ENCODE measurements around the gene TBC1D9.

The TBC1D9 gene

DNA sequence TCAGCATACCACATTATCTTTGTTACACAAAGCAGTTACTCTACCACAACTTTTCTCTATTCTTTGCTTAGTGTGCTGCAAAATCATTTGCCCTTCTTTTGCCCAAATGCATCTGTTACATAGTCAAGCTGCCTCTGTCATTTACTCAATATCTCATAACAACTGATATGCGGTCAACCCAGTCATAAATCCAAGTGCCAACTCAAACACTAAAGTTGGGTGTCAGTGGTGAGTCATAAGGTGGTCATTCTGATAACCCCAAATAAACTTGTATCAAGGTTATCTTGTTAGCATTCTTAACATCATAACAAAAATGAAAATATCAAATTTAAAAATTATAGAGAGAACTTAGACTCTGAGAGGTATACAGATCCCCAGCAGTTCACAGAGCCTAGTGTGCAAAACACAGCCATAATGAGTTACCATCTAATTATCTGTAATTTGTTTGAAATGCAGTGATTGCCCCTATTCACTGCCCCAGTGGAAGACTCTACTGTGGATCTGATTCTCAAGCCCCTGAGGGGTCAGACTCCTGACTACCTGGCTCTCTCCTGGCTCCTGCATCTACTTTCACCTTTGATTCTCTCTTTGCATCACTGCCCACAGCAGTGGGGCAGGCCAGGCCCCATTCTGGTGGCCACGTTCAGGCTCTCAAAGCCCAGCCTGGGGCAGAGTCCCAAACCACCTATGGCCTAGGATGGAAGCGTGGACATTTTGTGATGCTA, 29.2 kb downstream of the TBC1D9 start:
- Histone ChIP-seq H3K36me3 (ENCODE audit: control insufficient read depth in 2 of 2, insufficient read depth in 2 of 2, low read length in 2 of 2) (no peaks in the 10 kb centered on the region), H3K27me3 (ENCODE audit: control insufficient read depth in 2 of 2, insufficient read depth in 2 of 2, low read length in 2 of 2) (no peaks in the 10 kb centered on the region), H3K9me3 (ENCODE audit: control insufficient read depth in 2 of 2, low read length in 2 of 2) (no peaks in the 10 kb centered on the region), H3K27ac (ENCODE audit: low read depth in 2 of 2, low read length in 2 of 2) (peak overlapping the region in 1 of 2 donors; percentile 11), H3K4me3 (ENCODE audit: low read length in 2 of 2) (no peak overlapping the region), H3K9ac (ENCODE audit: low read depth in 1 of 2, low read length in 2 of 2) (no peak overlapping the region), H3K4me1 (ENCODE audit: control insufficient read depth in 2 of 2, insufficient read depth in 2 of 2, low read length in 2 of 2) (peaks cover 2 to 12% of the 10 kb centered on the region in 2 donors)

DNA sequence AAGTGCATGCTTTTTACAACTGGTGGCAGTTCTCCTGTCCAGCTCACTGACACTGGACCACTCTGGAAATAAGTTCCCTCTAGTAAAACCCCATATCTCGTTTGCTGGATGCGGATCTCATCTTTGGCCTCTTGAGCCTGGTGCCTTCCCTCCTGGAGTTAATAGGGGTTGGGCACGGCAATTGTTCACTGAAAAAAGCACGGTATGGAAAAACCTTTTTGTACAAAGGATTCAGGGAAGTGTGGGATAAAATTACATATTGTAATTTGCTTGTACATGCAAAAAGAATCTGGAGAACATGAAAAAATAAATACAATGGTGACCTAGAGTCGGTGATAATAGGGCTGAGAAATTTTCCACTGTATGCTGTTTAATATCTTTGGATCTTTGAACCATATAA, 30.6 kb downstream of the TBC1D9 start:
- H3K27me3 ChIP-seq (ENCODE audit: control insufficient read depth in 2 of 2, insufficient read depth in 2 of 2, low read length in 2 of 2), result no peaks in the 10 kb centered on the region
- no peak overlapping the region for H3K4me3 ChIP-seq (ENCODE audit: low read length in 2 of 2)
- no peaks in the 10 kb centered on the region for H3K36me3 ChIP-seq (ENCODE audit: control insufficient read depth in 2 of 2, insufficient read depth in 2 of 2, low read length in 2 of 2)
- H3K4me1 ChIP-seq (ENCODE audit: control insufficient read depth in 2 of 2, insufficient read depth in 2 of 2, low read length in 2 of 2), result peaks cover 4 to 12% of the 10 kb centered on the region in 2 donors
- no peak overlapping the region for H3K27ac ChIP-seq (ENCODE audit: low read depth in 2 of 2, low read length in 2 of 2)
- H3K9me3 ChIP-seq (ENCODE audit: control insufficient read depth in 2 of 2, low read length in 2 of 2), result no peaks in the 10 kb centered on the region
- H3K9ac ChIP-seq (ENCODE audit: low read depth in 1 of 2, low read length in 2 of 2), result no peak overlapping the region

DNA sequence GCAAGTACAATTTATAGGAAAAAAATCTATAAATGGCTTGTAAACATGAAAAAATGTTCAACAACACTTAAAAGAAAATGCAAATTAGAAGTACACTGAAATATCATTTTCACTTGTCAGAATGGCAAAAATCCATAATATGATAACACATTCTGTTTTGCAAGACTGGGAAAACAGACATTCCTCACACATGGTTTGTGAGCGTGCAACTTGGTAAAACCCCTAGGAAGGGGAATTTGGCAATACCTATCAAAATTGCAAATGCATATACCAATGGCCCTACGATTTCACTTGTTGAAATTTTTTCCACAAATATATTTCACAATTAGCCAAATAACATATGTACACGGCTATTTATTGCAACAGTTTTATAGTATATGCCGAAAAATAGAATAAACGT, 31.4 kb downstream of the TBC1D9 start:
- no peak overlapping the region for H3K4me3 ChIP-seq (ENCODE audit: low read length in 2 of 2)
- H3K4me1 ChIP-seq (ENCODE audit: control insufficient read depth in 2 of 2, insufficient read depth in 2 of 2, low read length in 2 of 2), result peaks cover 4 to 12% of the 10 kb centered on the region in 2 donors
- no peak overlapping the region for H3K9ac ChIP-seq (ENCODE audit: low read depth in 1 of 2, low read length in 2 of 2)
- H3K9me3 ChIP-seq (ENCODE audit: control insufficient read depth in 2 of 2, low read length in 2 of 2), result no peaks in the 10 kb centered on the region
- no peak overlapping the region for H3K27ac ChIP-seq (ENCODE audit: low read depth in 2 of 2, low read length in 2 of 2)
- H3K36me3 ChIP-seq (ENCODE audit: control insufficient read depth in 2 of 2, insufficient read depth in 2 of 2, low read length in 2 of 2), result no peaks in the 10 kb centered on the region
- H3K27me3 ChIP-seq (ENCODE audit: control insufficient read depth in 2 of 2, insufficient read depth in 2 of 2, low read length in 2 of 2), result no peaks in the 10 kb centered on the region

DNA sequence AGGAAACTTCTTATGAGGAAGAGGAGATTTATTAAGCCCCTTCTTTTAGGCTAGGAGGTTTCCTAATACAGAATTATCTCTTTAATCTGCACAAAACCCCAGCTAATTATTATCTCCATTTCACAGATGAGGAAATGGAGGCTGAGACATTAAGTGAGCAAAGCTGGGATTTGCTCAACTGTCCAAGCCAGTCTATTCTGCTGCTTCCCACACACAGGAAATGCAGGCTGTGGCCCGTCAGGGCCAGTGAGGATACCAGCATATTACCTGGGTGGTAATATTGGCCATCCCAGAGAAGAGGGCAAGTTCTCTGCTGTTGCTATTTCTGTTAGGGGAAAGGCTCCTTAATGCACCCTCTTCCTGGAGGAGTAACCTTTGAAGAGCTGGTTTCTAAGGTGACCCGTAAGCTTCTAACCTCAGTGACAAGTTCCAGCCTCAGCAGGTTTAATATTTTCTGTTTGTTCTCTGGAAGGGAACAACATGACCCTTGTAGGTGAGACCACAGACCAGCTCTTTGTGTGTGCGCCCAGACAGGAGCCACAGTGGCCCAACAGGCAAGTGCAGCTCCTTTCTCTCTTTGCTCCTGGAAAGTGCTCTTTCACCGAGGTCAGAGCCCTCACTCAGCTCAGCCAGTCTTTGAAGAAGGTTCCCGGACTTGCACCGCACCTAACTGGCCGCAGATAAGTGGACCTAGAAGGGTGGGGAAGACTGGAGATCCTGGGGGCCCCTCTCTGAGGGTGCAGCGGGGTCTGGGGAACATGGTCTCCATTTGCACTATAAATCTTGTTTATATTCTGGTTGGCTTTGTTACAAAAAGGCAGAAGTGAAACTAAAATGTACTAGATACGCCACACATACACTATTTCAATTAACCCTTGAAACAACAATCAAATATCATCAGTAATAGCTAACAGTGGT, 35.5 kb downstream of the TBC1D9 start:
- H3K4me1 ChIP-seq (ENCODE audit: control insufficient read depth in 2 of 2, insufficient read depth in 2 of 2, low read length in 2 of 2), result peaks cover 0 to 6% of the 10 kb centered on the region in 2 donors
- peak overlapping the region; percentile 47 to 48 for H3K27ac ChIP-seq (ENCODE audit: low read depth in 2 of 2, low read length in 2 of 2)
- H3K9me3 ChIP-seq (ENCODE audit: control insufficient read depth in 2 of 2, low read length in 2 of 2), result no peaks in the 10 kb centered on the region
- peak overlapping the region; percentile 17 to 27 for H3K9ac ChIP-seq (ENCODE audit: low read depth in 1 of 2, low read length in 2 of 2)
- H3K27me3 ChIP-seq (ENCODE audit: control insufficient read depth in 2 of 2, insufficient read depth in 2 of 2, low read length in 2 of 2), result no peaks in the 10 kb centered on the region
- H3K36me3 ChIP-seq (ENCODE audit: control insufficient read depth in 2 of 2, insufficient read depth in 2 of 2, low read length in 2 of 2), result no peaks in the 10 kb centered on the region
- H3K4me3 ChIP-seq (ENCODE audit: low read length in 2 of 2), result peak overlapping the region; percentile 25 to 59

GRCh38 chr4:140719686-140720085, 36.5 kb downstream of the TBC1D9 start:
- H3K27ac ChIP-seq (ENCODE audit: low read depth in 2 of 2, low read length in 2 of 2), result no peak overlapping the region
- no peaks in the 10 kb centered on the region for H3K36me3 ChIP-seq (ENCODE audit: control insufficient read depth in 2 of 2, insufficient read depth in 2 of 2, low read length in 2 of 2)
- peaks cover 0 to 6% of the 10 kb centered on the region in 2 donors for H3K4me1 ChIP-seq (ENCODE audit: control insufficient read depth in 2 of 2, insufficient read depth in 2 of 2, low read length in 2 of 2)
- H3K9me3 ChIP-seq (ENCODE audit: control insufficient read depth in 2 of 2, low read length in 2 of 2), result no peaks in the 10 kb centered on the region
- no peak overlapping the region for H3K4me3 ChIP-seq (ENCODE audit: low read length in 2 of 2)
- no peak overlapping the region for H3K9ac ChIP-seq (ENCODE audit: low read depth in 1 of 2, low read length in 2 of 2)
- H3K27me3 ChIP-seq (ENCODE audit: control insufficient read depth in 2 of 2, insufficient read depth in 2 of 2, low read length in 2 of 2), result no peaks in the 10 kb centered on the region

DNA sequence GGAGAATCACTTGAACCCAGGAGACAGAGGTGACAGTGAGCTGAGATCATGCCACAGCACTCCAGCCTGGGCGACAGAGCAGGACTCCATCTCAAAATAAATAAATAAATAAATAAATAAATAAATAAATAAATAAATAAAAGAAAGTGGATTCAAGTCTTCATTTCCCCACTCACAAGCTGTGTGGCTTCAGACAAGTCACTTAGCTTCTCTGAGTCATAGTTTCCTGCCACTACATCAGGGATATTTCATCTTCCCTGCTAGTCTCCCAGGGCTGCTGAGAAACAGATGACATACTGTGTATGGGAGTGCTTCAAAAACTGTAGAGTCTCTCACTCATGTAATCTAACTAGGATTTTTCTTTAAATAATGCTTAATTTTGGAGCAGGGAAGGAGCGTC, 37.2 kb downstream of the TBC1D9 start:
- Histone ChIP-seq H3K4me3 (ENCODE audit: low read length in 2 of 2) (no peak overlapping the region), H3K4me1 (ENCODE audit: control insufficient read depth in 2 of 2, insufficient read depth in 2 of 2, low read length in 2 of 2) (peaks cover 0 to 6% of the 10 kb centered on the region in 2 donors), H3K9me3 (ENCODE audit: control insufficient read depth in 2 of 2, low read length in 2 of 2) (no peaks in the 10 kb centered on the region), H3K36me3 (ENCODE audit: control insufficient read depth in 2 of 2, insufficient read depth in 2 of 2, low read length in 2 of 2) (no peaks in the 10 kb centered on the region), H3K9ac (ENCODE audit: low read depth in 1 of 2, low read length in 2 of 2) (no peak overlapping the region), H3K27ac (ENCODE audit: low read depth in 2 of 2, low read length in 2 of 2) (no peak overlapping the region), H3K27me3 (ENCODE audit: control insufficient read depth in 2 of 2, insufficient read depth in 2 of 2, low read length in 2 of 2) (no peaks in the 10 kb centered on the region)

DNA sequence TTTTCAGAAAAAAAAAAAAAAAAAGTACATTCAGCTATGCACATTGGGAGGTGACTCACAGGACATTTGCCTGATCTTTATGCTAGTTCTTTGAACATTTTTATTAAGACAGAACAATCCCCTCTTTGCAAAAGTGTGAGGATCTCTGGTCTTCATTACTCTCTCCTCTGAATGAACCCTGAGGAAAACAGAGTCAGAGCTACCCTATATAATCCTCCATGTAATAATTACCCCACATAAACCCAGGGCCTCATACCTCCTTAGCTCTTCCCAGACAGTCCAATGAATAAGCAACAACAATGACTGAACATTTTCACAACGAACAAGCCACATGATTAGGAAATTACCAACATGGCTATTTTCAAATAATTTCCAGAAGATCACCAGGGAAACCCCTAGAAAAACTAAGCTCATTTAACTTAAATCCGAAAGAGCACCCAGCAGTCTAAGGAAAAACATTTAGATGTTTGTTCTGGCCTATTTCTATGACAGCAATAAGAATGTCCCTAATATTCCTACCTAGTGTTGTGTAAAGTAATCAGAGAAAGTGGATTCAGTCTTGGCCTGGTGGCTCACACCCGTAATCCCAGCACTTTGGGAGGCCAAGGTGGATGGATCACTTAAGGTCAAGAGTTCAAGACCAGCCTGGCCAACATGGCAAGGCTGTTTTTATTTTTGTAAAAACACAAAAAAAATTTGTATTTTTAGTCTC, 37.8 kb downstream of the TBC1D9 start:
- Histone ChIP-seq H3K4me3 (ENCODE audit: low read length in 2 of 2) (no peak overlapping the region), H3K36me3 (ENCODE audit: control insufficient read depth in 2 of 2, insufficient read depth in 2 of 2, low read length in 2 of 2) (no peaks in the 10 kb centered on the region), H3K4me1 (ENCODE audit: control insufficient read depth in 2 of 2, insufficient read depth in 2 of 2, low read length in 2 of 2) (peaks cover 0 to 6% of the 10 kb centered on the region in 2 donors), H3K9me3 (ENCODE audit: control insufficient read depth in 2 of 2, low read length in 2 of 2) (no peaks in the 10 kb centered on the region), H3K27ac (ENCODE audit: low read depth in 2 of 2, low read length in 2 of 2) (no peak overlapping the region), H3K27me3 (ENCODE audit: control insufficient read depth in 2 of 2, insufficient read depth in 2 of 2, low read length in 2 of 2) (no peaks in the 10 kb centered on the region), H3K9ac (ENCODE audit: low read depth in 1 of 2, low read length in 2 of 2) (no peak overlapping the region)

DNA sequence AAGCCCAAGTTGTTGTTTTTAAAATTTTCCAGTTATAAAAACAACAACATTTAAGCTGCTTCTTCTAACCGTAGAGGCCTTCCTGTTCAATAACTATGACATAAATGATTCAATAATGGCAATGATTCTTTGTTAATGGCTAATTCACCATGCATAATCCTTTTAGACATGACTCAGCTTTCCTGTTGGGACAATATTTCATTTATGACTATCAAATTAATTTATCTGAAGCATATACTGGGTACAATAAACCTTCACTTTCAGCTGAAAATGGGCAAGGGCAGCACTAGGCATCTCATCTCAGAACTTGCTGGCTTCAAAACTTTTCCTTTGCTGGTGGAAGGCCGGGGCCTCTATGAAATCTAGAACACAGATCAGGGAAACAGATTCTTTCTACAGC, 38.9 kb downstream of the TBC1D9 start:
- H3K4me1 ChIP-seq (ENCODE audit: control insufficient read depth in 2 of 2, insufficient read depth in 2 of 2, low read length in 2 of 2), result peaks cover 0 to 6% of the 10 kb centered on the region in 2 donors
- H3K9me3 ChIP-seq (ENCODE audit: control insufficient read depth in 2 of 2, low read length in 2 of 2), result no peaks in the 10 kb centered on the region
- H3K27ac ChIP-seq (ENCODE audit: low read depth in 2 of 2, low read length in 2 of 2), result no peak overlapping the region

DNA sequence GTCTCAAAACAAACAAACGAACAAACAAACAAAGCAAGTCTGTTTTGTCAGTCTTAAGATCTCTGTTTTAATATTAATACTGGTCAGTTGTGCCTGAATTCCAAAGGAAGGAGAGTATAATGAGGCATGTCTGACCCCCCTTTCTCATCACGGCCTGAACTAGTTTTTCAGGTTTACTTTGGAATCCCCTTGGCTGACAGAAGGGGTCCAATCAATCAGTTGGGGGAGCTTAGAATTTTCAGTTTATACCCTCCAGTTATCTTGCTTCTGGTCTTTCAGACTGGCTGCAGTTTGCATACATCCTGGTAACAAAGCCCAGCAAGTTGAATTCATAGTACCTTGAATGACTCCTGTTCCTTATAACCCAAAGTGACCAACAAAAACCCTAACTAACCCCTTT, 41.1 kb downstream of the TBC1D9 start:
- H3K27me3 ChIP-seq (ENCODE audit: control insufficient read depth in 2 of 2, insufficient read depth in 2 of 2, low read length in 2 of 2), result no peaks in the 10 kb centered on the region
- peaks cover 0 to 3% of the 10 kb centered on the region in 2 donors for H3K4me1 ChIP-seq (ENCODE audit: control insufficient read depth in 2 of 2, insufficient read depth in 2 of 2, low read length in 2 of 2)
- no peaks in the 10 kb centered on the region for H3K36me3 ChIP-seq (ENCODE audit: control insufficient read depth in 2 of 2, insufficient read depth in 2 of 2, low read length in 2 of 2)
- H3K9me3 ChIP-seq (ENCODE audit: control insufficient read depth in 2 of 2, low read length in 2 of 2), result no peaks in the 10 kb centered on the region
- H3K9ac ChIP-seq (ENCODE audit: low read depth in 1 of 2, low read length in 2 of 2), result no peak overlapping the region
- no peak overlapping the region for H3K4me3 ChIP-seq (ENCODE audit: low read length in 2 of 2)
- no peak overlapping the region for H3K27ac ChIP-seq (ENCODE audit: low read depth in 2 of 2, low read length in 2 of 2)

More for the DNA sequence above, 38.9 kb downstream of the TBC1D9 start:
- H3K36me3 ChIP-seq (ENCODE audit: control insufficient read depth in 2 of 2, insufficient read depth in 2 of 2, low read length in 2 of 2), result no peaks in the 10 kb centered on the region
- no peaks in the 10 kb centered on the region for H3K27me3 ChIP-seq (ENCODE audit: control insufficient read depth in 2 of 2, insufficient read depth in 2 of 2, low read length in 2 of 2)
- H3K9ac ChIP-seq (ENCODE audit: low read depth in 1 of 2, low read length in 2 of 2), result no peak overlapping the region
- H3K4me3 ChIP-seq (ENCODE audit: low read length in 2 of 2), result no peak overlapping the region

DNA sequence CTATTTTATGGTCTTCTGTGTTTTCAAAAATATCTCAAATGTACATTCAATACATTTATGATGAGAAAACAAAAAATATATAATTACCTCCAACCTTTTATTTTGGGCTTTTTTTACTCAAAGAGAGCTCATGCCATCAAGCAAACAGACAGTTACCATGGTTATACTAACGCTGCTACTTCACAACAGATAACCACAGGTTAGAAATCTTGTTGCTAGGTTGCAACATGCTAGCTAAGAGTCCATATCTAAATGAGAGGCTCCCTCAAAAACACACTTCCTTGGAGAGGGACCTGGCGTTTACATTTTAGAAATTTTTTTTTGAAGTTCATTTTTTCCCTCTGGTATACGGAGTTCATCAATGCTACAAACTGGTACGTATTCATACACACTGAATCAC, 44.3 kb downstream of the TBC1D9 start:
- H3K9me3 ChIP-seq (ENCODE audit: control insufficient read depth in 2 of 2, low read length in 2 of 2), result no peaks in the 10 kb centered on the region
- no peak overlapping the region for H3K9ac ChIP-seq (ENCODE audit: low read depth in 1 of 2, low read length in 2 of 2)
- no peaks in the 10 kb centered on the region for H3K27me3 ChIP-seq (ENCODE audit: control insufficient read depth in 2 of 2, insufficient read depth in 2 of 2, low read length in 2 of 2)
- no peak overlapping the region for H3K27ac ChIP-seq (ENCODE audit: low read depth in 2 of 2, low read length in 2 of 2)
- no peaks in the 10 kb centered on the region for H3K36me3 ChIP-seq (ENCODE audit: control insufficient read depth in 2 of 2, insufficient read depth in 2 of 2, low read length in 2 of 2)
- no peak overlapping the region for H3K4me3 ChIP-seq (ENCODE audit: low read length in 2 of 2)
- no peaks in the 10 kb centered on the region for H3K4me1 ChIP-seq (ENCODE audit: control insufficient read depth in 2 of 2, insufficient read depth in 2 of 2, low read length in 2 of 2)
